ENCODE data around the gene ARHGAP15. TPM values are rescaled to one million over a fixed set of nuclear protein-coding genes. Genes with fewer than 3 reads are reported as not detected.

The ARHGAP15 gene
- total RNA-seq, 4 donors from 2014 or later: 7.9 to 32.5 (median 20.7) TPM

GRCh38 chr2:143263066-143263625 is 133.9 kb downstream of the ARHGAP15 start:
- no peak for TF ChIP-seq CTCF (IDR thresholded peaks at IDR 0.05; ENCODE audit: low read depth)

GRCh38 chr2:143264851-143265250 is 135.6 kb downstream of the ARHGAP15 start:
- TF ChIP-seq CTCF (IDR thresholded peaks at IDR 0.05; ENCODE audit: low read depth): no peak

GRCh38 chr2:143279672-143280071 is 150.5 kb downstream of the ARHGAP15 start:
- no peak for TF ChIP-seq CTCF (IDR thresholded peaks at IDR 0.05; ENCODE audit: low read depth)

GRCh38 chr2:143280097-143280757 is 151.0 kb downstream of the ARHGAP15 start:
- TF ChIP-seq CTCF (IDR thresholded peaks at IDR 0.05; ENCODE audit: low read depth): no peak

GRCh38 chr2:143282684-143283083 is 153.5 kb downstream of the ARHGAP15 start:
- TF ChIP-seq CTCF (IDR thresholded peaks at IDR 0.05; ENCODE audit: low read depth): no peak

GRCh38 chr2:143284087-143284675 is 155.0 kb downstream of the ARHGAP15 start:
- TF ChIP-seq CTCF (IDR thresholded peaks at IDR 0.05; ENCODE audit: low read depth): no peak

GRCh38 chr2:143289025-143289424 is 159.8 kb downstream of the ARHGAP15 start:
- no peak for TF ChIP-seq CTCF (IDR thresholded peaks at IDR 0.05; ENCODE audit: low read depth)
